LNCAP (cell line): Measurements from ENCODE around the gene QRSL1.

Experiments used
- CTCF ChIP-seq: fragments of 450-650 bp; IDR thresholded peaks from 2 replicates; pipeline ENCODE4 v1.5.1; 2017; ENCODE audit warnings: mild to moderate bottlenecking

Gene QRSL1

DNA sequence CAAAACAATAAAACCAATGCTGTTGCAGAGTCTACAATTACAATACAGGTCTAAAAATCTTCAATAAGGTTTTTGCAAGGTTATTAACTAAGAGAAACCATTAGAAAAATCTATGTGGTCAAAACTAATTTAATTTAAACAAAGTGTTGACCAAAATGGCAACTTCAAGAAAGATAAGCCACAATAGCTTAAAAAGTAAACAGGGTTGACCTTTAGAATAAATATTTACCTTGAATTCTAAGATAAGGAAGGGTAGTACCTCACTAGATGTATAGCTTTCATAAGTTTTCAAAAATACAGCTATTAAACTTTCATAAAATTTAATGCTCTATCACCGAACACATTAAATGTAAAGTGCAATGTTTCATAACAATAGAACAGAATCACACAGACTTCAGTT lies 11.5 kb upstream of the QRSL1 start:
- no peak for TF ChIP-seq CTCF

GRCh38 chr6:106618324-106618723 lies 11.1 kb upstream of the QRSL1 start:
- TF ChIP-seq CTCF, result no peak

DNA sequence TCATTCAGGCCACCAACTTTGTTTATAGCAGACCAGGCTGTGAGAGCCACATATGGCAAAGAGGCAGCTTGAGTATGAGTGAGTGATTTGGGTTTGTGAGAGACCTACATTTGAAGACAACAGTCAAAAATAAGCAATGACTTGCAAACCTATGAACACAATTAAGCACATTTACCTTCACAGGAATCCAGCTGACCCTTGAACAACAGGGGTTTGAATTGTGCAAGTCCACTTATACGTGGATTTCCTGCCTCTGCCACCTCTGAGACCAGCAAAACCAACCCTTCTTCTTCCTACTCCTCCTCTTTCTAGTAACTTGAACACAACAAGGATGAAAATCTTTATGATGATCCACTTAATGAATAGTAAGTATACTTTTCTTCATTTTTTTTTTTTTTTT lies 10.2 kb upstream of the QRSL1 start:
- no peak for TF ChIP-seq CTCF

DNA sequence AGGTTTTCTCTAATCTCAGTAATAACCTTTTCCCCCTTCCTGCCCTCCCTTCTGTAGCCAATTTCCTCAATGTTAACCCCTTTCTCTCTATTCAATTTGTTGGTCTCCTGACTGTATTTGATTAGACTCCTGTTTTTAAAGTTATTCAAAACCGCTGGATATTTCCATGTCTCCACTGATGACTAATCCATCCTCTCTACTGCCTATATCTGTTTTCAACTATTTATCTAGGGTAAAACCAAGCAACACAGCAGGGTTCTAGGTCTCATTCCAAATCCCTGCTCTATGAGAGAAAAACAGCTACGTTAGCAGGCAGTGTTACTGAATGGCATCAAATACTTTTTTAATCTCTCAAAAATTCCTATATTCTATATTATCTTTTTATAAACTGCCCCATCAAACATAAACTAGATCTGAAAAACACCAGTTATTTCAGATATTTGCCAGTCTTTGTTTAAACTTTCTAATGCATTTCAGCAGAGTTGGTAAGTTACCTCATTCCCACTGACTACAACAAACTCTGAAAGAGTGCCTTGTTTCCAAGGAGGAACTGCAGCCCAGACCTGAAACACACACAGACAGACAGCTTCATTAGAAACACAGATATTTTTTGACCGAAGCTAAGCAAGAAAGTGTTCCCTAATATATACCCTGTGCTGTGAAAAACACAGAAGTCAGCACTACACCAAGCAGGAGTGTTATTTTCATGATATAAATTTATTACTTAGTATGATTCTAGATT lies 8.3 kb upstream of the QRSL1 start:
- no peak for TF ChIP-seq CTCF

GRCh38 chr6:106622412-106622811 lies 7.0 kb upstream of the QRSL1 start:
- no peak for TF ChIP-seq CTCF

DNA sequence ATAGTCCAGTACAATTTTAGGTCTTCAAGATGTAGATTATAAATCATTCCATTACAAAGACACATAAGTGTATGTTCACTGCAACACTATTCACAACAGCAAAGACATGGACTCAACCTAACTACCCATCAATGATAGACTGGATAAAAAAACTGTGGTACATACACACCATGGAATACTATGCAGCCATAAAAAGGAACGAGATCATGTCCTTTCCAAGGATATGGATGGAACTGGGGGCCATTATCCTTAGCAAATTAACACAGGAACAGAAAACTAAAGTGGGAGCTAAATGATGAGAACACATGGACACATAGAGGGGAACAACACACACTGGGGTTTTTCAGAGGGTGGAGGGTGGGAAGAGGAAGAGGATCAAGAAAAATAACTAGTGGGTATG lies 6.3 kb upstream of the QRSL1 start:
- TF ChIP-seq CTCF, result no peak

DNA sequence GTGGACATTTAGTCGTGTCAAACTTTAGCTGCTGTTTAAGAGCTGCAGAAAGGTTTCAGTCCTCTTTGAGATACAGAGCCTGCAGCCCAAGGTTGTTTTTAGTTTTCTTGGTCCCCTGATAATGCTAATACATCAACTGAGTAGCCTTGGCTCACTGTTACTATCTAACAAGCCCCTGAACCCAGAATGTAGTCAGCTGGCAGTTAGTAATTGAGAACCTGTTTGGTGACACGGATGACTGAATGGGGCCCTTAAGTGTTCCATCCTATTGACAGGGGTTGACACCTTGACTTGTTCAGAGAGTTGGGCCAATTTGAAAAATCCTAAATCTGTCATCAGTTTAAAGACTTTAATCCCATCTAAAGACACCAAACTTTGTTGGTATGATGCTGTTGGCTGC lies 2.9 kb upstream of the QRSL1 start:
- TF ChIP-seq CTCF, result no peak

GRCh38 chr6:106628658-106629102 lies 698 bp upstream of the QRSL1 start:
- TF ChIP-seq CTCF, result no peak
